ENCODE data around the gene UMAD1.

The UMAD1 gene

DNA sequence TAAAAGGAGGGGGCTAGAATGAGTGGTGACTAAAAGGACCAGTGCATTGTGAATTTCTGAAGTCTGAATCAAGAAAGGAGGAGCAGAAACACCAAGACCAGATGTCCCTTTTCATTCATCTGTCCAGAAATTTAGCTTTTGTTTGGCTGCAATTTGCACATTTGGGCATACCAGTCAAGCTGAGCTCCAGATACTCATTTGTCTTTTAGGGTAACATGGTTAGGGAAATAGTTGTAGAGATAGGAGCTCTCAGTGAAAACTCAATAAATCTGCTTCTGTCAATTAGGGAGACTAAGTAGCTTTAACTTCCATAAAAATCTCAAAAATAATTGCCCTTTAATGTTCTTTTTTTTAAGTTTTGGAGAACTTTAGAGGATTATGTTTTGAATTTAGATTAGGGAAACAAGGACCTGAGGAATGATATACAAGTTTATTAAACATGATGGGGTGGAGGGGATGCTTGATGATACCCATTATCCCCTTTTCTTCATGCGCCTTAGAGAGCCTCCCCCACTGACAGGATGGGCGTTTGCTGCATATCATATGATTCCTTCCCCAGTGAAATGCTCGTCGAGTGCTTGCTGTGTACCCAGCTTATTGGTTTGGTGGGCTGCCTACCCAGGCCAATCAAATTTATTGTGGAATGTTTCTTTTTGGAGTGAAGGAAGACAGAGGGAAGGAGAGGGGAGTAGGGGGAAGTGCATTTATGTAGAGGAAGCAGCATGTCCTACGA lies 128.6 kb downstream of the UMAD1 start:
- DNase-seq: no peak

DNA sequence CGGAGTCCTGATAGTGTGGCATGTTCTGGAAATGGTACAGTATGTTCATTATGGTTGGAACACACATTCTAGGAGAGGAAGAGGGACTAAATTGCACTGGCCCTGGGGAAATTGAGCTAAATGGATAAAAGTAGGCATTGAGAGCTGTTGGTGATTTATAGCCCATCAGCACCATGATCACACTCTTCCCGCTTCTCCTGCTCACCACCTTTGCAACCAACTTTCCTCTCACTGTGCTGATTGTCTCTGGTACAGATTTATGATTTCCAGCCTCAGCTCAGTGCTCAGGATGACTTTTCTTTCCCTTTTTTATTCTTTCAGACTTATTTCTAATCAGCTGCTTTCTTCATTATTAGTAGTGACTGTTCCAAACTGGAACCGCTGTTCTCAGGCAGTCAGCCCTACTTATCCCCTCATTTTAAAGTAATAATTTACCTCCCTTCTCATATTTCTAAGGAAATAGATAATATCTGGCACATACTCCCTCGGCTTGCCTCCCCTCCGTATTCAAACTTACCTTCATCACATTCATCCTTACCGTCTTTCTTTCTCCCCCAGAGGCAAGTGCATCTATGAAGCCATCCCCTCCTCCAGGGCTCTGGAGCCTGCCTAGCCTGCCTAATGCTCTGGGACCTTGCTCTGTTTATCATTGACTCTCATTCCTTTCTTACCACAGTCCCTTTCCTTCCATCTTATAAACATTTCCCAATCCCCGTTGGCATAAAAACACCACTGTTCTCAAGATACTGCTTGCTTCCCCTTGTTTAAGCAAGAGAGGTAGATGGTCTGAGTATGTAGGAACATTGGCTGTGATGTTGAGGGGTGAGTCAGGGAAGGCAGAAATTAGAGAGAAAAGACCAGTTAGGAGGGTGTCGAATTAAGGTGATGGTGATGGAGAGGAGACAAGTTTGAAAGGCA lies 129.4 kb downstream of the UMAD1 start:
- no peak for DNase-seq

DNA sequence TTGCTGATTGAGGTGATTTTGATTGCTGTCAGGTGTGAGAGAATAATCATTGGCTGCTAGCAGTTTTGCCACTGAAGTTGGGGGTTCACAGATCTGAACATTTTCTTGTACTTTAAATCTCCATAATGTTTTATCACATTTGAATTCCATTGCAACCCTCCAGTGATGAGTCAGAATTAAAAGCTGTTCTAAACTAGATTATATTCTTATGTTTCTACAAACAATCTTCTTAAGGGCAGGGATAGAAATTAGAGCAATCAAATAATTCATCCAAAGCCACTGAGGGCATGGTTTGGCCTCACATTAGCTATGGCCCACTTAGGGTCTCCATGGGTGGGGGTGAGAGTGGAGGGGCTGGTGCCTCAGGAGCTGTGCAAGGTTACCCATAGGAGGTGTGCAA lies 130.9 kb downstream of the UMAD1 start:
- no peak for DNase-seq

DNA sequence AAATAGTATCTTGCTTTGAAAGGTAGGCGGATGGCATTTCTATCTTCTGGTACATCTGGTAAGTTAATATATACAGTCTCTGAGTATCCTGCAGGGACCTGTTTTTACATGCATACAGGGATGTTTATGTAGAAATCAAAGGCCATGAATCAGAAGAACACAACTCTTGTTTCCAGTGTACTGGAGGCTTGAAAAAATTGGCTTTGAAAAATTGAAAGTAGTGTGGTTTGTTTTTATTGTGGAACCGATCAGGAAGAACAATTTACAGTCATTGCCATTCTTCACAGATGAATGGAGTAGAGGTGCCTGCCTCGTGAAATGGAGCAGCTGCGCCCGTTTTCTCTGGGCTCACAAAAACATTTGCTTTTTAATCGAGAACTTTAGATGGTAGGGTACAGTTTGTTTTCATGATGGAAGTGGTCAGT lies 131.9 kb downstream of the UMAD1 start:
- no peak for DNase-seq

DNA sequence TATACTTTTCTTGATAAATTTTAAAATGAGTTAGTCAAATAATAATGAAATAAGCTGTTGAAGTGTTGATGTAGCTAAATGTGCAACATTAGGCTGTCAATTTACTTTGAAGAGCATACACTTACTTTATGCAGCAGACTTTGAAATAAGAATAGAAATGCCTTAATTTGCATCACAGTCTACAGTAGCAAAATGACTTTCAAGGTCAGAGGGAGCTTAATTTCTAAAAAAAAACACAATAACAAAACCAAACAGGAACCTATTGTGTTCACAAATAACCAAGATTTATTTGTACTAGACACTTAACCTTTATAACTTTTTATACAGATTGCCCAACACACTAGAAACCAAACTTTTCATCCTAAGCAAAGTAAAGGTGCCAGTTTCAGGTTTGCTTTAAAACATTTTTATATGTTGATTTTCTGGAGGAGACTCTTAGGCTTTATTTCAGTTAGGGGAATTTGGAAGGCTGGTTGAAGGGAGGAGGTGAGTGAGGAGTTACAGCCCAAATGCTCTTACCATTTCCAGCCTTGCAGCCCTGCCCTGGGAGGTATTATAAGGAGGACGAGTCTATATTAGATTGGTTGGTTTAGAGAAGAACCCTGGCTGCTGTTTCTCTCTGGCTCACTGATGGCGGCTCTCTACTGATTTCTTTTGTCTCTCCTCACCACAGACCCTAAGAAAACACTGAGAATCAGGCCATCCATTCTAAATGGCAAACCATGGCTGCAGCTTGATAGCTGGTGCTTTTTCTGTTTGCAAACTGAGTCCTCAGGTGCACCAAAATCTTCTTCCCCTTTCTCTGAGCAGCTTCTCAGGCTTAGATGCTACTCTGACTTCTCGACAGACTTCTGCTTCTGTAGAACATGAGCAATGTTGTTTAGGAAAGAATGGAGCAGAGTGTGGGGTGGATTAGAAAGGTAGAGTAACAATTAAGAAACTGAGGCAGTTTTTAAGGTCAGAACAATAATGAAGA lies 133.1 kb downstream of the UMAD1 start:
- DNase-seq: no peak

- DNase-seq: no peak
Observed at GRCh38 chr7:7779888-7780287, 139.3 kb downstream of the UMAD1 start.

DNA sequence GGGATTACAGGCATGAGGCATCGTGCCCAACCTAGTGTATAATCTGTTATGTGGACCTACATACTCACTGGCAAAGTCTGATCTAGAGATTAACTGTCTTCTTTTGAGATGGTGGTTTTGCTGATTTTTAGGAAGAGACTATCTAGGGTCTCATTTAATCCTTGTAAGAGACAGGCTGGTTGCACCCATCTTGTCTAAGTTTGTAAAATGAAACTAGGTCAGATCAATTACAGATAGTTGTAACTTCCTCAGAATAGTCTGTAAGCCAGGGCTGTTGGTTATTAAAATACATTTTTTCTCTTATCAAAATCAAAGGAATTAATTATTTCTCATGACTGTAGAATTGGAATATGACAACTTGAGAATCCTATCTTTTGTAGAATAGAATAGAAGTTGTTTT lies 142.4 kb downstream of the UMAD1 start:
- no peak for DNase-seq

- no peak for DNase-seq
Observed at GRCh38 chr7:7785344-7785973, 144.9 kb downstream of the UMAD1 start.

- DNase-seq: no peak
Observed at GRCh38 chr7:7786595-7786994, 146.0 kb downstream of the UMAD1 start.

DNA sequence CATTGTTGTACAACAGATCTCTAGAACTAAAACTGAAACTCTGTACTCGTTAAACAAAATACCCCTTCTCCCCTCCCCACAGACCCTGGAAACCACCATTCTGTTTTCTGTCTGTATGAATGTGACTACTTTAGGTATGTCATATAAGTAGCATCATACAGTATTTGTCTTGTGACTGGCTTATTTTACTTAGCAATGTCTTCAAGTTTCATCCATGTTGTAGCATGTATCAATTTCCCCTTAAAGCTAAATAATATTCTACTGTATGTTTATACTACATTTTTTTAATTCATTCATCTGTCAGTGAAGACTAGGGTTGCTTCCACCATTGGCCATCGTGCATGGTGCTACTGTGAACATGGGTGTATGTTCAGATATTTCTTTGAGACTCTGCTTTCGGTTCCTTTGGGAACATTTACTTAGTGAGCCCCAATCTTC lies 149.0 kb downstream of the UMAD1 start:
- DNase-seq: no peak

- DNase-seq: no peak
Observed at GRCh38 chr7:7790041-7790741, 149.6 kb downstream of the UMAD1 start.

DNA sequence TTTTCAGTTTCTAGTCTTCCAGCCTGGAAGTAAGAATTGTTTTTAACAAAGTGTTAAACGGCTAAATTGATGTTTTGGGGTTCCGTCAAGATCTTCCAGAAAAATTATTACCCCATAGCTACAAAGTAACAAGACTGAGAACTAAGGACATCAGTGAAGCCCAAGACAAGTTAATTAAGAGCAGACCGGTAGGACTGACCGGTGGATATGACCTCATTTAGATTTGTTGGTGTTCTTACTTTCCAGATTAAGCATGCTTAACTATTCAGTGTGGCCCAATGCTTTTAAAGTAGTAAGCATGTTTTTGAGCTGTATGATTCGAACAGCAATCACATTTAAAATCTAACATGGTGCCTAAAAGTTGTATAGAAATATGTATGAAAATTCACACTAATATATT lies 151.0 kb downstream of the UMAD1 start:
- DNase-seq: no peak

GRCh38 chr7:7792056-7792455 lies 151.5 kb downstream of the UMAD1 start:
- DNase-seq: no peak

- no peak for DNase-seq
Observed at GRCh38 chr7:7793249-7793648, 152.7 kb downstream of the UMAD1 start.

DNA sequence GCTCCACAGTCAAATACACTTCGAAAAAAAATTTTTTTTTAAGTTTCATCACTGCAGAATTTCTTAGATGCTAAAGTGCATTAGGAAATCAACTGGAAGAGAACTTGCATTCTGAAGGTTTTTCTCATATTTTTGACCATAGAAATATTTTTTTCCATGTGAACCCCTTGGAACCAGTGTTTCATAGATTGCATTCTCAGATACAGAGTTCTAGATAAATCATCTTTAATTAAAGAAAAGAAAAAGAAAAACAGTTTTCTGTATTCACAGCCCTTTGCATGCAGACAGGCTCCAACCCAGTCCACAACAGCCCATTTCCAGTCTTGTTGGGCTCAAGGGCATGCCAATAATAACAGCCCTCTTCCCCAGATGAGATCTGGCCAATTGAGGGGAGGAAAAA lies 153.4 kb downstream of the UMAD1 start:
- no peak for DNase-seq

DNA sequence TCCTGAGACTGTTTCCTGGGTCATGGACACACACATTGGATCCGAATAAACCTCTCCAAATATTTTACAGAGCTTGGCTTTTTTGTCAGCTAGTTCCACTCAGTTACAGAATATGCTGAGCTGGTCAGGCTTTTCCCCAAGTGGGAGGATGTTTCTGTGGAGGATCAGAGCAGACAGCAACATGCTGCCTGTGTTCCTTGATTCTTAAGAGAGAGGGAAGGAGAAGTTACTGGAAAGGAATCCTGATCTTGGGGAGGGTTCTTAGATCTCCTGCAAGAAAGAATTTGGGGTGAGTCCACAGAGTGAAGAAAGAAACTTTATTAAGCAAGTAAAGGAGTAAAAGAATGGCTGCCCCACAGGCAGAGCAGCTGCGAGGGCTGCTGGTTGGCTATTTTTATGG lies 154.7 kb downstream of the UMAD1 start:
- DNase-seq: no peak

DNA sequence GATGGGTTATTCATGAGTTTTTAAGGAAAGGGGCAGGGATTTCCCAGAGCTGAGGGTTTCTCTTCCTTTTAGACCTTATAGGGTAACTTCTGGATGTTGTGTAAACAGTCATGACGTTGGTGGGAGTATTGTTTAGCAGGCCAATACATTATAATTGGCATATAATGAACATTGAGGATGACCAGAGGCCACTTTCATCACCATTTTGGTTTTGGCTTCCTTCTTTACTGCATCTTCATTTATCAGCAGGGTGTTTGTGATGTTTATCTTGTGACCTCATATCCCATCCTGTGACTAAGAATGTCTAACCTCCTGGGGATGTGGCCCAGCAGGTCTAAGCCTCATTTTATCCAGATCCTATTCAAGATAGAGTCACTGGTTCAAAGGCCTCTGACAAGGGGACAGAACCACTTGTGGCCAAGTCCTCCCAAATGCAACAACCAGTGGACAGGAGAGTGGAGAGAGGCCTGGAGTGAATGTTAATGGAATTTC lies 155.1 kb downstream of the UMAD1 start:
- DNase-seq: no peak

DNA sequence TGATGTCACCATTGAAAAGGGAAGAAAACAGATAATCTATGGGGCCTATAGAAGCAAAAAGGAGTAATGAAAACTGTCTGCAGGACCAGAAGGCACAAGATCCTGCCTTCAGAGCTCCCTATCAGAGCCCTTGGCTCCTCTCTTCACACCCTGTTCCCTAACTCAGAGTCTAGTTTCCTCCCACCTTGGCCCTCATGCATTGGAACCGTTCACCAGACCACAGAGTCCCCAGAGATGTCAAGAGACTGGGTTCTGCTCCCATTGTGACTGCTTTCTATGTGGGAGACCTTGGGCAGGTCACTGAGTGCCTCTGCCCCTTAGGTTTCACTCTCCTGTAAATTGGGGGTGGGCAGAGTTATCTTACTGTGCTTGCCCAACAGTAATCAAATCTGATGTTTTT lies 158.0 kb downstream of the UMAD1 start:
- no peak for DNase-seq

- DNase-seq: no peak
Observed at GRCh38 chr7:7799138-7799537, 158.6 kb downstream of the UMAD1 start.

DNA sequence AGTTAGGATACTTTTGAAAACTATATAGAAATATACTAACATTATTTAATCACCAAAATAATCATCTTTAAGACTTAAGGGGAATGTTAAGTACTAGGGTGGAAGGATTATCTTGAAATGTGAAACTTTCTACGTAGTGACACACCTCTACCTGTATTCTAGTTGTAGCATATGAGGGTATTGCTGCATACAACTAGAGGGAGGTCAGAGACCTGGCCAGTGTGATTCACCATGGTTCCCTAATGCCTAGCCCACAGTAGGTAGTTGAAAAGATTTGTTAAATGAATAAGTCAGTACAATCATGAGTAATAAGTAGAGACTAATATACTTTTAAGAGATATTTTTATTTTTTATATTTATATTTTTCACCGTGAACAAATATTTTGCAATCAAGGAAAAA lies 162.0 kb downstream of the UMAD1 start:
- DNase-seq: no peak

GRCh38 chr7:7803715-7804178 lies 163.2 kb downstream of the UMAD1 start:
- no peak for DNase-seq

Measured in femur (tissue), 1 donor.